BJ (cell line): Measurements from ENCODE around the gene EXOSC7. TPM values are rescaled to one million over a fixed set of nuclear protein-coding genes. Genes with fewer than 3 reads are reported as not detected.

Source experiments
- CTCF ChIA-PET: fragments of 350-600 bp; formaldehyde crosslinking; extraction: SDS; loops from one replicate; lab custom pipeline; 2021; ENCODE audit warnings: antibody characterized with exemption, inconsistent platforms; lab: Yijun Ruan, JAX
- POLR2A ChIA-PET: fragments of 300-600 bp; sonication (Branson Sonifier 250); formaldehyde crosslinking; extraction: SDS; loops from one replicate; lab custom pipeline; 2021; ENCODE audit warnings: antibody characterized with exemption; lab: Charles Lee
- DNase-seq: peaks from one replicate; pipeline ENCODE4 v3.0.0-alpha.2; 2011; ENCODE audit warnings: low read depth
- H3K27me3 ChIP-seq: 2 replicates; pipeline ENCODE4 v1.6.0; 2011; ENCODE audit warnings: low read length; ENCODE audit not compliant: control insufficient read depth, insufficient read depth
- H3K36me3 ChIP-seq: 2 replicates; pipeline ENCODE4 v1.5.1; 2011; ENCODE audit warnings: low read length; ENCODE audit not compliant: control insufficient read depth, insufficient read depth
- H3K4me3 ChIP-seq: 2 replicates; pipeline ENCODE4 v1.5.1; 2011; ENCODE audit warnings: low read depth, mild to moderate bottlenecking, control low read depth, low read length
- CTCF ChIP-seq: IDR thresholded peaks from 2 replicates; pipeline ENCODE4 v1.5.1; 2011; ENCODE audit warnings: low read depth, mild to moderate bottlenecking, control low read depth, inconsistent platforms, low read length, moderate library complexity; ENCODE audit not compliant: insufficient read depth
- polyA minus RNA-seq: library from RNA; depleted of rRNA, polyadenylated mRNA; stranded (reverse); fragments of >200 nt; gene quantifications from 2 replicates; pipeline ENCODE4 v1.2.3, GENCODE V29; 2011; rRNA and poly(A)+ RNA removed
- polyA plus RNA-seq: library from polyadenylated mRNA; depleted of rRNA; stranded (reverse); fragments of >200 nt; gene quantifications from 2 replicates; pipeline ENCODE4 v1.2.3, GENCODE V29; 2011; rRNA removed

EXOSC7 gene
- 45.4 and 50.6 TPM in 2 replicates for polyA plus RNA-seq
- 16.6 and 26.7 TPM in 2 replicates for polyA minus RNA-seq

GRCh38 chr3:44976002-44976815 is at the start of gene EXOSC7, which contains the start of gene ZDHHC3:
EXOSC7 (plus strand) TSS chr3:44976244; CDS start chr3:44976278, 34 bp downstream.
ZDHHC3 (minus strand) TSS chr3:44976174; CDS start chr3:44959436, 16,738 bp downstream.
- Histone ChIP-seq H3K27me3 (no peaks in the 10 kb centered on the region), H3K4me3 (peak within 1 kb of the TSS; percentile 97), H3K36me3 (no peaks in the 10 kb centered on the region)
- DNase-seq, result no peak
- no peak for TF ChIP-seq CTCF
- ChIA-PET POLR2A (interaction anchor here (0.5 to 0.6 kb wide), 5 partner anchors 36 to 682 kb away, joined by 3 to 7 read pairs (median 3); no protein-coding TSS in a partner anchor), CTCF (interaction anchor here (1.2 to 2.6 kb wide), 4 partner anchors 8 to 62 kb away, joined by 3 to 14 read pairs (median 9); no protein-coding TSS in a partner anchor)

GRCh38 chr3:44926921-44927320 is 49.1 kb upstream of the EXOSC7 start:
- CTCF ChIA-PET, result interaction anchor here (0.7 to 1.2 kb wide), 3 partner anchors 11 to 17 kb away, joined by 3 read pairs; no protein-coding TSS in a partner anchor
- Histone ChIP-seq H3K27me3 (no peaks in the 10 kb centered on the region), H3K4me3 (no peak overlapping the region), H3K36me3 (peaks cover 16% of the 10 kb centered on the region)
- TF ChIP-seq CTCF, result no peak
- no peak for DNase-seq
- POLR2A ChIA-PET, result no interaction called here

- H3K27me3 ChIP-seq, result no peaks in the 10 kb centered on the region
- ChIA-PET POLR2A (no interaction called here), CTCF (interaction anchor here (0.7 to 1.1 kb wide), 2 partner anchors 11 to 16 kb away, joined by 3 read pairs; no protein-coding TSS in a partner anchor)
- peaks cover 16% of the 10 kb centered on the region for H3K36me3 ChIP-seq
- H3K4me3 ChIP-seq, result no peak overlapping the region
- TF ChIP-seq CTCF, result no peak
- no peak for DNase-seq
Measured at GRCh38 chr3:44927371-44927770, 48.7 kb upstream of the EXOSC7 start.

GRCh38 chr3:44929782-44930181 is 46.3 kb upstream of the EXOSC7 start:
- CTCF ChIA-PET, result no interaction called here
- POLR2A ChIA-PET, result no interaction called here
- TF ChIP-seq CTCF, result no peak
- no peak for DNase-seq
- Histone ChIP-seq H3K36me3 (peaks cover 22% of the 10 kb centered on the region), H3K4me3 (no peak overlapping the region), H3K27me3 (no peaks in the 10 kb centered on the region)

GRCh38 chr3:44930911-44931310 is 45.1 kb upstream of the EXOSC7 start:
- H3K4me3 ChIP-seq, result no peak overlapping the region
- no peaks in the 10 kb centered on the region for H3K27me3 ChIP-seq
- no peak for DNase-seq
- H3K36me3 ChIP-seq, result peaks cover 22% of the 10 kb centered on the region
- CTCF ChIA-PET, result interaction anchor here (0.8 kb wide), 1 partner anchor 398 kb away, joined by 3 read pairs; no protein-coding TSS in a partner anchor
- no peak for TF ChIP-seq CTCF
- POLR2A ChIA-PET, result no interaction called here
